Mucosa of rectum (tissue), 2 donors: Measurements from ENCODE around the gene DDR2.

Experiments used
- H3K27ac ChIP-seq, 2 donors: one replicate each; pipeline ENCODE4 v1.7.0; 2013; ENCODE audit warnings: inconsistent platforms in 2 of 2, low read depth in 2 of 2, low read length in 2 of 2
- H3K27me3 ChIP-seq, 2 donors: one replicate each; pipeline ENCODE4 v1.7.0; 2013; ENCODE audit warnings: low read length in 2 of 2; ENCODE audit not compliant: control insufficient read depth in 2 of 2, insufficient read depth in 2 of 2
- H3K36me3 ChIP-seq, 2 donors: one replicate each; pipeline ENCODE4 v1.7.0; 2013; ENCODE audit warnings: low read length in 2 of 2; ENCODE audit not compliant: control insufficient read depth in 2 of 2, insufficient read depth in 2 of 2
- H3K4me1 ChIP-seq, 2 donors: one replicate each; pipeline ENCODE4 v1.7.0; 2013; ENCODE audit warnings: low read length in 2 of 2, mild to moderate bottlenecking in 1 of 2; ENCODE audit not compliant: control insufficient read depth in 2 of 2, insufficient read depth in 2 of 2
- H3K4me3 ChIP-seq, 2 donors: one replicate each; pipeline ENCODE4 v1.7.0; 2013; ENCODE audit warnings: low read length in 2 of 2
- H3K9ac ChIP-seq, 2 donors: one replicate each; pipeline ENCODE4 v1.7.0; 2013; ENCODE audit warnings: low read length in 2 of 2, low read depth in 1 of 2, mild to moderate bottlenecking in 1 of 2
- H3K9me3 ChIP-seq, 2 donors: one replicate each; pipeline ENCODE4 v1.7.0; 2013; ENCODE audit warnings: low read length in 2 of 2; ENCODE audit not compliant: control insufficient read depth in 2 of 2
- donor health status: healthy.
- donor health status: Normal muscosa, but diverticular disease.

The DDR2 gene

GRCh38 chr1:162605225-162605927 lies 26.9 kb upstream of the DDR2 start:
- no peaks in the 10 kb centered on the region for H3K27me3 ChIP-seq
- H3K4me3 ChIP-seq = no peak overlapping the region
- no peaks in the 10 kb centered on the region for H3K4me1 ChIP-seq
- no peak overlapping the region for H3K9ac ChIP-seq
- no peaks in the 10 kb centered on the region for H3K9me3 ChIP-seq
- peaks cover 18 to 23% of the 10 kb centered on the region in 2 donors for H3K36me3 ChIP-seq
- no peak overlapping the region for H3K27ac ChIP-seq

- Histone ChIP-seq H3K9me3 (no peaks in the 10 kb centered on the region), H3K36me3 (peaks cover 0 to 4% of the 10 kb centered on the region in 2 donors), H3K27ac (no peak overlapping the region), H3K27me3 (no peaks in the 10 kb centered on the region), H3K9ac (no peak overlapping the region), H3K4me3 (no peak overlapping the region), H3K4me1 (peaks cover 0 to 4% of the 10 kb centered on the region in 2 donors)
Measured at GRCh38 chr1:162609306-162609705, 23.0 kb upstream of the DDR2 start.

- peaks cover 0 to 4% of the 10 kb centered on the region in 2 donors for H3K9me3 ChIP-seq
- H3K36me3 ChIP-seq = peaks cover 0 to 4% of the 10 kb centered on the region in 2 donors
- no peak overlapping the region for H3K4me3 ChIP-seq
- peaks cover 0 to 4% of the 10 kb centered on the region in 2 donors for H3K4me1 ChIP-seq
- H3K27me3 ChIP-seq = no peaks in the 10 kb centered on the region
- H3K9ac ChIP-seq = no peak overlapping the region
- no peak overlapping the region for H3K27ac ChIP-seq
Measured at GRCh38 chr1:162612606-162613400, 19.5 kb upstream of the DDR2 start.

- Histone ChIP-seq H3K4me3 (no peak overlapping the region), H3K4me1 (peaks cover 0 to 4% of the 10 kb centered on the region in 2 donors), H3K9me3 (peaks cover 0 to 4% of the 10 kb centered on the region in 2 donors), H3K27me3 (no peaks in the 10 kb centered on the region), H3K27ac (no peak overlapping the region), H3K9ac (no peak overlapping the region), H3K36me3 (no peaks in the 10 kb centered on the region)
Measured at GRCh38 chr1:162616848-162617247, 15.4 kb upstream of the DDR2 start.

- Histone ChIP-seq H3K9ac (no peak overlapping the region), H3K4me1 (peaks cover 0 to 4% of the 10 kb centered on the region in 2 donors), H3K27me3 (no peaks in the 10 kb centered on the region), H3K4me3 (no peak overlapping the region), H3K9me3 (peaks cover 0 to 4% of the 10 kb centered on the region in 2 donors), H3K27ac (no peak overlapping the region), H3K36me3 (no peaks in the 10 kb centered on the region)
Measured at GRCh38 chr1:162617513-162617912, 14.8 kb upstream of the DDR2 start.

GRCh38 chr1:162619076-162619475 lies 13.2 kb upstream of the DDR2 start:
- Histone ChIP-seq H3K27ac (no peak overlapping the region), H3K9me3 (peaks cover 0 to 4% of the 10 kb centered on the region in 2 donors), H3K4me3 (no peak overlapping the region), H3K4me1 (no peaks in the 10 kb centered on the region), H3K27me3 (no peaks in the 10 kb centered on the region), H3K9ac (no peak overlapping the region), H3K36me3 (no peaks in the 10 kb centered on the region)

- Histone ChIP-seq H3K27ac (no peak overlapping the region), H3K27me3 (no peaks in the 10 kb centered on the region), H3K36me3 (no peaks in the 10 kb centered on the region), H3K4me3 (no peak overlapping the region), H3K9ac (no peak overlapping the region), H3K9me3 (peaks cover 0 to 4% of the 10 kb centered on the region in 2 donors), H3K4me1 (peaks cover 0 to 2% of the 10 kb centered on the region in 2 donors)
Measured at GRCh38 chr1:162621256-162621655, 11.0 kb upstream of the DDR2 start.

- Histone ChIP-seq H3K9ac (no peak overlapping the region), H3K27me3 (no peaks in the 10 kb centered on the region), H3K4me1 (peaks cover 0 to 2% of the 10 kb centered on the region in 2 donors), H3K36me3 (no peaks in the 10 kb centered on the region), H3K27ac (peak overlapping the region in 1 of 2 donors; percentile 0), H3K9me3 (no peaks in the 10 kb centered on the region), H3K4me3 (no peak overlapping the region)
Measured at GRCh38 chr1:162625679-162626078, 6.6 kb upstream of the DDR2 start.

- Histone ChIP-seq H3K36me3 (no peaks in the 10 kb centered on the region), H3K9me3 (no peaks in the 10 kb centered on the region), H3K4me3 (peak overlapping the region in 1 of 2 donors; percentile 51), H3K9ac (no peak overlapping the region), H3K27ac (peak overlapping the region; percentile 0 to 48), H3K4me1 (peaks cover 0 to 2% of the 10 kb centered on the region in 2 donors), H3K27me3 (no peaks in the 10 kb centered on the region)
Measured at GRCh38 chr1:162626094-162626493, 6.2 kb upstream of the DDR2 start.

GRCh38 chr1:162626761-162627160 lies 5.5 kb upstream of the DDR2 start:
- peak overlapping the region in 1 of 2 donors; percentile 49 for H3K27ac ChIP-seq
- H3K36me3 ChIP-seq = no peaks in the 10 kb centered on the region
- H3K9ac ChIP-seq = no peak overlapping the region
- H3K27me3 ChIP-seq = no peaks in the 10 kb centered on the region
- H3K4me1 ChIP-seq = peaks cover 0 to 2% of the 10 kb centered on the region in 2 donors
- peak overlapping the region in 1 of 2 donors; percentile 51 for H3K4me3 ChIP-seq
- no peaks in the 10 kb centered on the region for H3K9me3 ChIP-seq
